HG02943 (cell line): ENCODE data around the gene SIK3.
"Not testable (repeated sequence)": the region's sequence is repeated elsewhere in the genome, so short reads cannot be mapped to it uniquely, and the experiment has no call there.

Experiments
- ATAC-seq: cut with Tn5 transposase; IDR thresholded peaks from one replicate; pipeline ENCODE4 v1.9.1; 2021; ENCODE audit warnings: mild to moderate bottlenecking, low read depth, moderate library complexity; ENCODE audit not compliant: unreplicated experiment

The SIK3 gene

DNA sequence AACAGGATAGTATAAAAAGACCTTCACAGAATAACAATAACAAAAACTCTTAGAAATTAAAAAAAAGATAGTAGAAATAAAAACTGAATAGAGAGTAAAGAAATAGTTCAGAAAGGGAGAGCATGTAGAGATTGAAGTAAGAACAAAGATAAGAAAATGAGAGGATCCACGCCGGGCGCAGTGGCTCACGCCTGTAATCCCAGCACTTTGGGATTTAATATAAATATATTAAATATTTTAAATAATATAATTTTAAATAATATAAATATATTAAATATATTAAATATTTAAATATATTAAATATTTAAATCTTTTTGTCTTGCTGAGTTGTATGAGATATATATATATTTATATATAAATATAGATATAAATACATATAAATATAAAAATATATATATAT is 286.1 kb downstream of the SIK3 start:
- no peak for ATAC-seq

DNA sequence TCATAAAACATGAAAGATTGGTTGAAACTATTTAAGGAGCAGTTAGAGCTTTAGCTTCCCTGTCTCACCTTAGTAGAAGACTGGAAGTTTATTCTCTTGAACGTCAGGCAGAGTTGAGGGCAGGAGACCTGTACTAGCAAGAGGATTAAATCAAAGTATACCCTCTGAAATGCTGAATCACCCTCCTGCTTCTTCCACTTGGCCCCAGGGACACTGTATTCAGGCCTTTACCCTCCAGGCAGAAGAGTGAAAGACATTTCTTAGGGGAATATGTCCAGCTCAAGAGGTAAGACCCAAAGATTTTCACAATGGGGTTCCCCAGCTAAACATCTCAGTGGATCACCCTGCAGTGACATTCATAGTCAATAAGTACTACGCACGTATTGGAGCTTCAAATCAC is 287.0 kb downstream of the SIK3 start:
- no peak for ATAC-seq

DNA sequence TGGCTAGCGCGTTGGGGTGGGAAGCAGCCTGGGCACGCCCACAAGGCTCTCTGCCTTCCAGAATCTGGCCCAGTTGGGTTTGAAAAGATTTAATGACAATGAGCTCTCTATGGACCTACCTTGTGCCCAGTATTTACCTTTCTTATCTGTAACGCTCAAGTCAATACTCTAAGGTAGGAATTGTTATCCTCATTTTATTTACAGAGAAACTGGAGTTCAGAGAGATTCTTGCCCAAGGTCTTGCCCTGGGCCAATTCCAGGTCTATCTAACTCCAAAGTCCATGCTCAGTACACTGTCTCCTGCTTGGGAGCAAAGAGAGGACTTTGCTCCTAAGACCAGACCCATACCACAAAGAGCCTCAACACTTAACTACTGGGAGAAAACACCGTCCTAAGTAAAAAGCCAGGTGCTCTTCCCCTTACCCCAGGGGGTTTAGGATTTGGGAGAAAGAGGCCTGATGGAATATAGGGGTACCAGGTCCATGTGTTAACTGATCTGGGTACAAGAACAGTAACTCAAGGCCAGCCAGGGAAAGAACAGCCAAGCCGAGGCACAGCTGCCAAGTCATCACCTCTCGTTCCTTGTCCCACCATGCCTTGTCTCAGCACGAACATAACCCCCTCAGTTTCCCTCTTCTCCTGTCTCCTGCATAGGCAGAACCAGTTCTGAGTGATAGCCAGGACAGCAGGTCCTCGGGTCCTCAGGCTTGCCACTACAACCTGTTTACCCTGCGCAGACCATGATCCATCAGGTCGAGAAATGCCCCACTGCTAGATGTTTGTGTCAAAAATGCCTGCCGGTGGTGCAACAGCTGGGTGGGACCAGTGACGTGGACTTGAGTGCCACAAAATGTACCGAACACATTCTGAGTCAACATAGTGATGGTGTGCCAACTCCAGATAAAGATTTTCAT is 289.7 kb downstream of the SIK3 start:
- no peak for ATAC-seq

DNA sequence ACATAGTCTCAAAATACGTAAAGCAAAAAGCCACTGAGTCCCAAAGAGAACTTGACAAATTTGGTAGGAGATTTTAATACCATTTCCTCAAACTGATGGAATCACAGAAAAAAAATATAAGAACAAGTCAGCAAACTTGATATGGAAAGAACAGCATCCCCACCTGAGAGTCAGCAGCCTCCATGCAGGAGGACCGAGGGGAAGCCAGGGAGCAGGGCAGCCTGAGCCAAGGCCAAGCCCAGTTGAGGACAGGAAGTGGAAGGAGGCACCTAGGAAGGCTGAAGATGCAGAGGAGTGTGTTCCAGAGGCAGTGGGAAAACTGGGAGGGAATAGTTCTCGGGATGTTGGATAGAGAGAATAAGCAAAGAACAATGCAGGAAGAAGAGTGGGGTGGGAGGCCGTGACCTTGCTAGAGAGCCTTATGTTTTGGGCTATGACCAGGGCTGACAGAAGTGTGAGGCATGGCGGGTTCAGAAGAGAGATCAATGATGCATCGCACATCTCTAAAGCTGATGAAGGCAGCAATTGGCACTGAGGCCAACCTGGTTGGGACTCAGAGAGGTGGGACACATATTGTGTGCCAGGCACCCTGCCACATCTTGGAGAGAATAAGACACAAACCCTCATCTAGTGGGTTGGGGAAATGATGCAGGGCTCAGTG is 290.5 kb downstream of the SIK3 start:
- ATAC-seq = no peak

DNA sequence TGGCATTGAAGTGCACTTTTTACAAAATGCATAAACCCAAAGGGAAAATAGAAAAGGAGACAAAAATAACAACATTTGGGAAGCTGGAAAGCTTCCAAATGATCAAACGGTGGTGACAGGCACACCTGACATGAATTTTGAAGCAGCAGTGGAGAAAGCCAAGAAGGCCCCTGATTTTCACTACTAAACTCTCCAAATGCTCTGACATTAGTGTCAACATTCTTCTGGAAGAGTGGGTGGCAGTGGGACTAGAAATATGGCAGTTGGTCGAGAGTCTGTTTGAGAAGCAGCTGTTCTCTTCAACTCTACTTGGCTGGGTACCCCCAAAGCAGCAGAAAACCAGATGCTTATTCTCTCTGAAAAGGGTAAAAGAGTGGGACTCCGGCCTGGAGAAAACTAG is 294.2 kb downstream of the SIK3 start:
- no peak for ATAC-seq

DNA sequence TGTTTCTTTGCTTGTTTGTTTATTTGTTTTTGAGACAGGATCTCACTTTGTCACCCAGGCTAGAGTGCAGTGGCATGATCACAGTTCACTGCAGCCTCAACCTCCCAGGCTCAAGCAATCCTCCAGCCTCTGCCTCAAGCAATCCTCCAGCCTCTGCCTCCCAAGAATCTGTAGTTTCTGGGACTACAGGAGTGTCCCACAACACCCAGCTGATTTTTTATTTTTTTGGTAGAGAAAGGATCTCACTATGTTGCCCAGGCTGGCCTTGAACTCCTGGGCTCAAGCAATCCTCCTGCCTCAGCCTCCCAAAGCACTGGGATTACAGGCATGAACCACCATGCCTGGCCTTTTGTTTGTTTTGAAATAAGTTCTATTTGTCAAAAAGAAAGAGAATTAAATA is 296.6 kb downstream of the SIK3 start:
- ATAC-seq = not testable (repeated sequence)

DNA sequence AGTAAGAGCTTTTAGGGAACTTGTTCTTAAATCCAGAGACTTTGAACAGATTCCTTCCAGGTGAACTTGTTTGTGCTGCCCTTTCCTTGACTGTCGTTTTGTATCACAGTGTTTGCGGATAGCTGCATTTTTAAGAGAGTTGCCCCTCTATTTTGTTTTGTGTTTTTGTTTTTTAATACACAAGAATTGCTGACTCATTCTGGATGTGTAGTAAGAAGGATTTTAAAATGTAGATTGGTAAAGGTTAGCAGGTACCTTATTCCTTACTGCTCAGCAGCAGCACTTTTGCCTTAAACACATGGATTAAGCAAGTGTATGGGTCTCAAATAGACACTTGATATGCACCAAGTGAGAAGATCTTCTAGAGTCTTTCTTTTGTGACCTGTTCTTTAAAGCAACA is 297.6 kb downstream of the SIK3 start:
- no peak for ATAC-seq

DNA sequence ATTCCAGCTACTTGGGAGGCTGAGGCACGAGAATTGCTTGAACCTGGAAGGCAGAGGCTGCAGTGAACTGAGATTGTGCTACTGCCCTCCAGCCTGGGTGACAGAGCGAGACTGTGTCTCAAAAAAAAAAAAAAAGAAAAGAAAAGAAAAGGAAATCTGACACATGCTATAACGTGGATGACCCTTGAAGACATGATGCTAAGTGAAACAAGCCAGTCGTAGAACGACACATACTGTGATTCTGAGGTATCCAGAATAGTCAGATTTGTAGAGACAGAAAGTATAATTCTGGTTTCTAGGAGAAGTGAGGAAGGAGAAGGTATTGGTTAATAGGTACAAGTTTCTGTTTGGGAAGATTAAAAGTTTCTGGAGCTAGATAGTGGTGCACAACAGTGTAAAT is 299.9 kb downstream of the SIK3 start:
- ATAC-seq = no peak

DNA sequence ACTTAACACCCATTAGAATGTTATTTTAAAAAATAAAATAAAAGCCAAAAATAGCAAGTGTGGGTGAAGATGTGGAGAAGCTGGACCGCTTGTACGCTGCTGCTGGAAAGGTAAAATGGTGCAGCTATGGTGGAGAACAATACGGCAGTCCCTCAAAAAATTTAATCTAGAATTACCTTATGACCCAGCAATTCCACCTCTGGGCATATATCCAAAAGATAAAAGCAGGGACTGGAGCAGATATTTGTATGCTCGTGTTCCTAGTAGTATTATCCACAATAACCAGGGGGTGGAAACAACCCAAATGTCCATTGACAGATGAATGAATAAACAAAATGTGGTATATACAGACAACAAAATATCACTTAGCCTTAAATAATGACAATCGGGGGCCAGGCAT is 300.4 kb downstream of the SIK3 start:
- ATAC-seq = no peak

DNA sequence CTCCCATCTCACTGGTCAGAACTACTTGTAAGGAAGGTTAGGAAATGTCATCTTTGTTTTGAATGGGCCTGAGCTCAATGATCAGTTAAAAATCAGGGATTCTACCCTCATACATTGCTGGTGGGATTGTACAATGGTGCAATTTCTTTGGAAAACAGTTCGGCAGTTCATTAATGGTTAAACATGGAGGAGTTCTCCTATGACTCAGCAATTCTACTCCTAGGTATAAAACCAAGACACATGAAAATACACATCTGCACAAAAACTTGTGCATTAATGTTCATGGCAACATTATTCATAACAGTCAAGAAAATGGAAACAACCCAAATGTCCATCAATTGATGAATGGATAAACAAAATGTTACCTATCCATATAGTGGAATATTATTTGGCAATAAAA is 301.7 kb downstream of the SIK3 start:
- ATAC-seq = no peak

DNA sequence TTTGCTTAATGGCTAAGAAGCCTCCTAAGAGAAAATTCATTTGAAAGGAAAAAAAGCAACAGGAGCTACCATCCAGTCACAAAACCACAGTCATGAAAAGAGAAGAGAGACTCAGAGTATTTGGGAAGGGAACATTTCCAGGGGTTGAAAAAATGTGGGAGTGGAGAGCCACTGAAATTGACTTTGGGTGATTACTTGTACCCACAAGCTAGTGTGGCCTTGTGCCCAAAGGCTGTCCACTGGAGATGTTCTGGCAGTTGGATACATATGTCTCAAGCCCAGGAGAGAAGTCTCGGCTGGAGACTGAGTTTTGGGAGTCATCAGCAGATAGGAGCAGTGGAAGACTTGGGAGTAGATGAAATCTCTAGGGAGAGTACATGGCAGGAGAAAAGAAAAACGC is 303.4 kb downstream of the SIK3 start:
- ATAC-seq = no peak

DNA sequence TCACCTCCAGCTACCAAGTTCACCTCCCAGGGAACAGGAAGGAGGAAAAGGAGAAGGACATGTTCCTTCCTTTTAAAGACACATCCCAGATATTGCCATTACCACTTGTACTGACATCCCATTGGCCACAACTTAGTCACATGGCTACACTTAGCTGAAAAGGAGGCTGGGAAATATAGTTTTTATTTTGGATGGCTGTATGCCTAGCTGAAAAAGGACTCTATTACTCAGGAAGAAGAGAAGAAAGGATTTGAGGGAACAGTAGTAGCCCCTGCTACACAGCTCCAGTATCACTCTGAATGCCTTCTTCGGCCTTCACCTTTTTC is 304.5 kb downstream of the SIK3 start:
- no peak for ATAC-seq
